GM19240 (cell line): ENCODE results near the gene LACTB.
"Not testable (repeated sequence)": the region's sequence is repeated elsewhere in the genome, so short reads cannot be mapped to it uniquely, and the experiment has no call there.

Source experiments
- DNase-seq: peaks from one replicate; pipeline ENCODE4 v3.0.0; 2011; ENCODE audit warnings: low spot score; ENCODE audit not compliant: insufficient read length

Gene LACTB

GRCh38 chr15:63089260-63090043 is 32.2 kb upstream of the LACTB start:
- DNase-seq, result no peak

GRCh38 chr15:63090472-63090871 is 31.2 kb upstream of the LACTB start:
- no peak for DNase-seq

GRCh38 chr15:63090887-63091286 is 30.8 kb upstream of the LACTB start:
- DNase-seq, result no peak

GRCh38 chr15:63091679-63092446 is 29.8 kb upstream of the LACTB start:
- DNase-seq, result no peak

- DNase-seq, result peak; percentile 76
Observed at GRCh38 chr15:63093486-63094205, 28.0 kb upstream of the LACTB start.

GRCh38 chr15:63094495-63094931 is 27.1 kb upstream of the LACTB start:
- DNase-seq, result no peak

- no peak for DNase-seq
Observed at GRCh38 chr15:63096178-63096577, 25.5 kb upstream of the LACTB start.

- not testable (repeated sequence) for DNase-seq
Observed at GRCh38 chr15:63098901-63099300, 22.8 kb upstream of the LACTB start.

GRCh38 chr15:63099581-63099980 is 22.1 kb upstream of the LACTB start:
- DNase-seq, result not testable (repeated sequence)

- DNase-seq, result no peak
Observed at GRCh38 chr15:63103416-63103815, 18.2 kb upstream of the LACTB start.

GRCh38 chr15:63104727-63105126 is 16.9 kb upstream of the LACTB start:
- no peak for DNase-seq

- DNase-seq, result not testable (repeated sequence)
Observed at GRCh38 chr15:63105354-63105753, 16.3 kb upstream of the LACTB start.

GRCh38 chr15:63107895-63108546 is 13.6 kb upstream of the LACTB start:
- DNase-seq, result no peak

GRCh38 chr15:63109498-63109897 is 12.2 kb upstream of the LACTB start:
- DNase-seq, result no peak

GRCh38 chr15:63109920-63110319 is 11.7 kb upstream of the LACTB start:
- DNase-seq, result no peak

- no peak for DNase-seq
Observed at GRCh38 chr15:63110428-63111026, 11.1 kb upstream of the LACTB start.

GRCh38 chr15:63111481-63111880 is 10.2 kb upstream of the LACTB start:
- no peak for DNase-seq

GRCh38 chr15:63112871-63113270 is 8.8 kb upstream of the LACTB start:
- no peak for DNase-seq

GRCh38 chr15:63114465-63114864 is 7.2 kb upstream of the LACTB start:
- DNase-seq, result no peak

- no peak for DNase-seq
Observed at GRCh38 chr15:63118854-63119253, 2.8 kb upstream of the LACTB start.
